ENCODE data around the gene TAMM41. TPM values are rescaled to one million over a fixed set of nuclear protein-coding genes. Genes with fewer than 3 reads are reported as not detected.

Gene TAMM41
- total RNA-seq (2022; extraction: Qiagen RNA extraction) = 23.1 to 29.6 TPM (median 27.8 TPM) in 5 replicates

GRCh38 chr3:11846281-11847266 is at the start of gene TAMM41:
TAMM41 (minus strand) TSS chr3:11846885; CDS start chr3:11846636, 249 bp downstream.

Other genes starting within 250 kb of the TAMM41 start
- 31.2 to 36.2 TPM (median 35.0 TPM) in 5 replicates for gene VGLL4, start 203.0 kb downstream of the TAMM41 start, total RNA-seq (2022; extraction: Qiagen RNA extraction)
- gene SYN2, start 157.5 kb upstream of the TAMM41 start, total RNA-seq (2022; extraction: Qiagen RNA extraction) = 0.17 to 0.49 TPM (median 0.24 TPM) in 5 replicates